ENCODE measurements around the gene PUS7.

The PUS7 gene

DNA sequence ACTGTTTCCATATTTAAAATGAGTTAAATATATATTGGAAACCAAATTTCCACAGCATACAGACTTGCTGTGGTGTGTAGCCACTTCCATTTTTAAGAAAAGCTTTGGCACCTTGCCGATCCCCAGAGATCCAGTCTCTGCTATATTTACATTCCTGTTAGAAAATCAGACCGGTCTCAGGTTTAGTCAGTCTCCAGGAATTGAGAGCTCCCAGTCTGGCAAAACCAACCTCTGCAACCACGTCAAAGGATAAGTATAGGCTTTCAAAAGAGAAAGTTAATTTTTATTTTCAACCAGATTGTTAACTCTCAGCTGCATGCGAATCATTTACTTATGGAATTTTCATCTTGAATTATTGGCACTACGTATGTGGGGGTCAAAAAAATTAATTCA lies 28.2 kb downstream of the PUS7 start:
- TF ChIP-seq SIN3A (IDR thresholded peaks at IDR 0.05; ENCODE audit: borderline replicate concordance, insufficient read depth, low read length) (no peak), POLR2AphosphoS5 (IDR thresholded peaks at IDR 0.05; ENCODE audit: low read depth, low read length) (no peak), TAF1 (IDR thresholded peaks at IDR 0.05; ENCODE audit: borderline replicate concordance, insufficient read depth, low read length) (no peak), FOXP2 (optimal IDR thresholded peaks at IDR 0.05; ENCODE audit: borderline replicate concordance, extremely low read depth, extremely low read length, insufficient read depth) (no peak)
- TF ChIP-seq, protein P1, sequence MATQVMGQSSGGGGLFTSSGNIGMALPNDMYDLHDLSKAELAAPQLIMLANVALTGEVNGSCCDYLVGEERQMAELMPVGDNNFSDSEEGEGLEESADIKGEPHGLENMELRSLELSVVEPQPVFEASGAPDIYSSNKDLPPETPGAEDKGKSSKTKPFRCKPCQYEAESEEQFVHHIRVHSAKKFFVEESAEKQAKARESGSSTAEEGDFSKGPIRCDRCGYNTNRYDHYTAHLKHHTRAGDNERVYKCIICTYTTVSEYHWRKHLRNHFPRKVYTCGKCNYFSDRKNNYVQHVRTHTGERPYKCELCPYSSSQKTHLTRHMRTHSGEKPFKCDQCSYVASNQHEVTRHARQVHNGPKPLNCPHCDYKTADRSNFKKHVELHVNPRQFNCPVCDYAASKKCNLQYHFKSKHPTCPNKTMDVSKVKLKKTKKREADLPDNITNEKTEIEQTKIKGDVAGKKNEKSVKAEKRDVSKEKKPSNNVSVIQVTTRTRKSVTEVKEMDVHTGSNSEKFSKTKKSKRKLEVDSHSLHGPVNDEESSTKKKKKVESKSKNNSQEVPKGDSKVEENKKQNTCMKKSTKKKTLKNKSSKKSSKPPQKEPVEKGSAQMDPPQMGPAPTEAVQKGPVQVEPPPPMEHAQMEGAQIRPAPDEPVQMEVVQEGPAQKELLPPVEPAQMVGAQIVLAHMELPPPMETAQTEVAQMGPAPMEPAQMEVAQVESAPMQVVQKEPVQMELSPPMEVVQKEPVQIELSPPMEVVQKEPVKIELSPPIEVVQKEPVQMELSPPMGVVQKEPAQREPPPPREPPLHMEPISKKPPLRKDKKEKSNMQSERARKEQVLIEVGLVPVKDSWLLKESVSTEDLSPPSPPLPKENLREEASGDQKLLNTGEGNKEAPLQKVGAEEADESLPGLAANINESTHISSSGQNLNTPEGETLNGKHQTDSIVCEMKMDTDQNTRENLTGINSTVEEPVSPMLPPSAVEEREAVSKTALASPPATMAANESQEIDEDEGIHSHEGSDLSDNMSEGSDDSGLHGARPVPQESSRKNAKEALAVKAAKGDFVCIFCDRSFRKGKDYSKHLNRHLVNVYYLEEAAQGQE (IDR thresholded peaks at IDR 0.05; ENCODE audit: insufficient read depth in 1 of 2, low read depth in 2 of 2, low read length in 2 of 2) = no peak

- TF ChIP-seq, protein P1 (IDR thresholded peaks at IDR 0.05; ENCODE audit: insufficient read depth in 1 of 2, low read depth in 2 of 2, low read length in 2 of 2) = no peak
- TF ChIP-seq POLR2AphosphoS5 (IDR thresholded peaks at IDR 0.05; ENCODE audit: low read depth, low read length) (no peak), TAF1 (IDR thresholded peaks at IDR 0.05; ENCODE audit: borderline replicate concordance, insufficient read depth, low read length) (no peak), FOXP2 (optimal IDR thresholded peaks at IDR 0.05; ENCODE audit: borderline replicate concordance, extremely low read depth, extremely low read length, insufficient read depth) (no peak), SIN3A (IDR thresholded peaks at IDR 0.05; ENCODE audit: borderline replicate concordance, insufficient read depth, low read length) (no peak)
These were observed 28.7 kb downstream of the PUS7 start for GRCh38 chr7:105493196-105493922.

DNA sequence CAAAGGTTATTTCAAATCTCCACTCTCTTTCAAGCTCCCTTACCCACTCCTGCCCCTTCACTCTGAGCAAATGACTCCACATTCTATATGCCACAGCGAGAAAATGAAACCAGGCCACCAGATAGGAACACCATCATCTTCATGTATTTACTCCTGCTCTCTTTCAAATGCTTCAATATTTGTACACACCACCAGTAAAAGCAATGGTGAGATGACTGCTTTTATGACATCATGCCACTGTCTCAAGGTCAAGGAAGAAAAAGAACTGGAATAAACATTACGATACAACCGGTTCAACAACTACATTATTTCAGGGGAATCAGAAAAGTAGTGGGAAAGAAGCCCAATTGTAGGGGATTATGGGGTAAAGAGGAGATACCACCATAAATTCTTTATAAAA lies 32.7 kb downstream of the PUS7 start:
- TF ChIP-seq SIN3A (IDR thresholded peaks at IDR 0.05; ENCODE audit: borderline replicate concordance, insufficient read depth, low read length) (no peak), POLR2AphosphoS5 (IDR thresholded peaks at IDR 0.05; ENCODE audit: low read depth, low read length) (no peak), TAF1 (IDR thresholded peaks at IDR 0.05; ENCODE audit: borderline replicate concordance, insufficient read depth, low read length) (no peak), FOXP2 (optimal IDR thresholded peaks at IDR 0.05; ENCODE audit: borderline replicate concordance, extremely low read depth, extremely low read length, insufficient read depth) (no peak)
- TF ChIP-seq, protein P1 (IDR thresholded peaks at IDR 0.05; ENCODE audit: insufficient read depth in 1 of 2, low read depth in 2 of 2, low read length in 2 of 2) = no peak

DNA sequence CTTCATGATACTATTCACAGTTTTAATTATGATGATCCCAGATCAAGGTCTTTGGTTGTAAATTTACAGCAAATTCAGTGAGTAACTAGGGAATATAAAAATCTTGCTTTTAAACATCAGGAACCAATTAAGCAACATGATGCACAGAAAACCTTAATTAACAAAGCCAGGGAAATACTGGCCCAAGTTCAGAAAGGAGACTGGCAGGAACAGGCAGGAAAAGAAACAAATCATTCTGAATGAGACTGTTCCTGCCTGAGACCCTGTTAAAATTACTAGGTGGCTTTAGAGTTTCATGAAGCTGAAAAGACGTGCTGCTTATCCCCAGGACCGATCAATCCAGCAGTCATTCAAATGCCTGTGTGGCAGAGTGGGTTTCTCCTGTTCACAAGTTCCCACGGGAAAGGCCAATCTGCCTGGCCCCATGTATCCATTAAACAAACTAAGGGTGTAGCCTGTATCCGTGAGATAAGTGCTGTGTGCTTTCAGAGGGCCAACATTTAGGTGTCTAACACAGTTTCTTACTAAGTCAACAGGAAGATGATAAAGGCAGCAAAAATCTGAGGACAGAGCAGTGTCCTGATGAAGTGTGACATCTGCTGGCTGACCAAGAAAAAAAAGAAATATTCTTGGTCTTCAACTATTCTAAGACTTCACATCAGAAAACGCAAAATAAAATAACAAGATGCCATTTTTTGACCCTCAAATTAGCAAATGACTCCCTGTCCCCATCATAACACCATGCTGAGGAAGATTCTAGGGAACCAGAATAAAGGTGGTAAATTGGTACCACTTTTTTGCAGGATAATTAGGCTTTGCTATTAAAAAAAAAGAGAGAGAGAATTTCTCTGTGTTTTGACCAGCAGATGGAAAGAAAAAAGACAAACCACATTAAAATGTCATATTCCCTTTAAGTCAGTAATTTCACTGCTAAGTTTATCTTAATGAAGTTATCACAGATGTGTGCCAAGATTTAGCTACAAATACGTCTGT lies 34.2 kb downstream of the PUS7 start:
- TF ChIP-seq POLR2AphosphoS5 (IDR thresholded peaks at IDR 0.05; ENCODE audit: low read depth, low read length) = no peak
- TF ChIP-seq SIN3A (IDR thresholded peaks at IDR 0.05; ENCODE audit: borderline replicate concordance, insufficient read depth, low read length) = no peak
- TF ChIP-seq, protein P1 (IDR thresholded peaks at IDR 0.05; ENCODE audit: insufficient read depth in 1 of 2, low read depth in 2 of 2, low read length in 2 of 2) = no peak
- TF ChIP-seq FOXP2 (optimal IDR thresholded peaks at IDR 0.05; ENCODE audit: borderline replicate concordance, extremely low read depth, extremely low read length, insufficient read depth) = no peak
- no peak for TF ChIP-seq TAF1 (IDR thresholded peaks at IDR 0.05; ENCODE audit: borderline replicate concordance, insufficient read depth, low read length)

Data from PFSK-1 (cell line).